GM21367 (cell line): ENCODE data around the gene ANKRD53.
A peak's percentile ranks its signal among the peaks of the same experiment; 100 is the strongest.

Experiments used
- ATAC-seq: cut with Tn5 transposase; IDR thresholded peaks from one replicate; pipeline ENCODE4 v1.9.1; 2021; ENCODE audit not compliant: unreplicated experiment

The ANKRD53 gene

GRCh38 chr2:70978341-70979179 lies at the start of gene ANKRD53:
ANKRD53 (plus strand) TSS chr2:70978630; CDS start chr2:70978646, 16 bp downstream.
- ATAC-seq: no peak

- no peak for ATAC-seq
Observed at GRCh38 chr2:70930371-70931329, 47.8 kb upstream of the ANKRD53 start.

- ATAC-seq: no peak
Observed at GRCh38 chr2:70931376-70932000, 46.9 kb upstream of the ANKRD53 start.

GRCh38 chr2:70932631-70933230 lies 45.7 kb upstream of the ANKRD53 start:
- no peak for ATAC-seq

GRCh38 chr2:70934981-70935380 lies 43.4 kb upstream of the ANKRD53 start:
- ATAC-seq: no peak

- no peak for ATAC-seq
Observed at GRCh38 chr2:70935468-70936164, 42.8 kb upstream of the ANKRD53 start, which contains the start of gene ATP6V1B1. ATP6V1B1 (plus strand) TSS chr2:70935900; CDS start chr2:70935955, 55 bp downstream.

- no peak for ATAC-seq
Observed at GRCh38 chr2:70936165-70936978, 42.1 kb upstream of the ANKRD53 start.

- peak; percentile 49 for ATAC-seq
Observed at GRCh38 chr2:70936979-70937811, 41.2 kb upstream of the ANKRD53 start.

- ATAC-seq: no peak
Observed at GRCh38 chr2:70937866-70938585, 40.4 kb upstream of the ANKRD53 start.

GRCh38 chr2:70938586-70938950 lies 39.9 kb upstream of the ANKRD53 start:
- no peak for ATAC-seq

- ATAC-seq: no peak
Observed at GRCh38 chr2:70939001-70939838, 39.2 kb upstream of the ANKRD53 start.

GRCh38 chr2:70939839-70940580 lies 38.4 kb upstream of the ANKRD53 start:
- no peak for ATAC-seq

- ATAC-seq: no peak
Observed at GRCh38 chr2:70941186-70941585, 37.2 kb upstream of the ANKRD53 start.

GRCh38 chr2:70941701-70942100 lies 36.7 kb upstream of the ANKRD53 start:
- ATAC-seq: no peak

- no peak for ATAC-seq
Observed at GRCh38 chr2:70942396-70943204, 35.8 kb upstream of the ANKRD53 start.
